G401.6 (cell line): ENCODE measurements around the gene TMOD4.

Experiments used
- FAIRE-seq: peaks from 2 replicates; lab custom pipeline; 2012; peaks lifted over from hg19 to GRCh38; lab: Jason Lieb, UNC

Gene TMOD4

GRCh38 chr1:151175041-151175741, 590 bp downstream of the TMOD4 start:
- FAIRE-seq, result no peak

- FAIRE-seq, result no peak
Observed at GRCh38 chr1:151171190-151171589, 4.6 kb downstream of the TMOD4 start.

GRCh38 chr1:151167116-151167515, 8.7 kb downstream of the TMOD4 start:
- no peak for FAIRE-seq

GRCh38 chr1:151166505-151166956, 9.2 kb downstream of the TMOD4 start:
- no peak for FAIRE-seq

GRCh38 chr1:151165738-151166504, 9.9 kb downstream of the TMOD4 start, which contains the start of the genes LYSMD1 and SCNM1:
LYSMD1 (minus strand) TSS chr1:151165902; CDS start chr1:151165258, 644 bp downstream.
SCNM1 (plus strand) TSS chr1:151166144; CDS start chr1:151166153, 9 bp downstream.
- peak; percentile 97 for FAIRE-seq

GRCh38 chr1:151165281-151165737, 10.5 kb downstream of the TMOD4 start:
- peak; percentile 3 for FAIRE-seq

- FAIRE-seq, result no peak
Observed at GRCh38 chr1:151164732-151165280, 11.0 kb downstream of the TMOD4 start.

- FAIRE-seq, result no peak
Observed at GRCh38 chr1:151159373-151159772, 16.4 kb downstream of the TMOD4 start.

- FAIRE-seq, result no peak
Observed at GRCh38 chr1:151158751-151159251, 17.0 kb downstream of the TMOD4 start.

- no peak for FAIRE-seq
Observed at GRCh38 chr1:151158326-151158725, 17.5 kb downstream of the TMOD4 start.

- no peak for FAIRE-seq
Observed at GRCh38 chr1:151157067-151157531, 18.7 kb downstream of the TMOD4 start.

GRCh38 chr1:151156515-151156819, 19.3 kb downstream of the TMOD4 start, which contains the start of gene TNFAIP8L2:
TNFAIP8L2 (plus strand) TSS chr1:151156649; CDS start chr1:151158698, 2,049 bp downstream.
- no peak for FAIRE-seq

GRCh38 chr1:151147665-151148064, 28.1 kb downstream of the TMOD4 start:
- FAIRE-seq, result no peak

GRCh38 chr1:151147132-151147503, 28.7 kb downstream of the TMOD4 start:
- no peak for FAIRE-seq

- peak; percentile 36 for FAIRE-seq
Observed at GRCh38 chr1:151146412-151147131, 29.2 kb downstream of the TMOD4 start, which contains the start of gene SEMA6C. SEMA6C (minus strand) TSS chr1:151146631; CDS start chr1:151142621, 4,010 bp downstream.

- no peak for FAIRE-seq
Observed at GRCh38 chr1:151146072-151146411, 29.7 kb downstream of the TMOD4 start.

- FAIRE-seq, result no peak
Observed at GRCh38 chr1:151145304-151146071, 30.3 kb downstream of the TMOD4 start.

- FAIRE-seq, result no peak
Observed at GRCh38 chr1:151144474-151145303, 31.1 kb downstream of the TMOD4 start.

GRCh38 chr1:151143986-151144385, 31.8 kb downstream of the TMOD4 start:
- FAIRE-seq, result no peak

- no peak for FAIRE-seq
Observed at GRCh38 chr1:151143057-151143435, 32.7 kb downstream of the TMOD4 start.
